Lung (tissue), 12 donors: ENCODE data around the gene TMEM203. TPM values are rescaled to one million over a fixed set of nuclear protein-coding genes. Genes with fewer than 3 reads are reported as not detected.

ENCODE experiments used
- ATAC-seq: fragments of 200-7000 bp; cut with Tn5 transposase; one replicate; pipeline ENCODE4 v1.9.1; 2020; ENCODE audit warnings: moderate number of reproducible peaks; ENCODE audit not compliant: insufficient read depth, low FRiP score
- DNase-seq, 3 donors: peaks; one replicate each; pipeline ENCODE4 v3.0.0-alpha.2; 2013 to 2017
- H3K27ac ChIP-seq, 2 donors: one replicate each; pipeline ENCODE4 v1.5.1; 2013; ENCODE audit warnings: mild to moderate bottlenecking in 2 of 2, moderate library complexity in 2 of 2, control low read depth in 1 of 2, inconsistent platforms in 1 of 2, low read depth in 1 of 2, low read length in 1 of 2
- H3K27me3 ChIP-seq, 3 donors: one replicate each; pipeline ENCODE4 v1.5.1; 2013; ENCODE audit warnings: low read length in 2 of 3; ENCODE audit not compliant: control insufficient read depth in 3 of 3, insufficient read depth in 3 of 3
- H3K36me3 ChIP-seq, 4 donors: one replicate each; pipeline ENCODE4 v1.5.1; 2013; ENCODE audit warnings: low read length in 4 of 4, mild to moderate bottlenecking in 1 of 4, moderate library complexity in 1 of 4; ENCODE audit not compliant: control insufficient read depth in 4 of 4, insufficient read depth in 4 of 4
- H3K4me1 ChIP-seq, 5 donors: one replicate each; pipeline ENCODE4 v1.5.1; 2013; ENCODE audit warnings: low read length in 5 of 5, mild to moderate bottlenecking in 2 of 5, moderate library complexity in 1 of 5; ENCODE audit not compliant: control insufficient read depth in 5 of 5, insufficient read depth in 5 of 5
- H3K4me3 ChIP-seq: one replicate; pipeline ENCODE4 v1.5.1; 2013; ENCODE audit warnings: mild to moderate bottlenecking, control low read depth, moderate library complexity
- H3K9ac ChIP-seq, 2 donors: one replicate each; pipeline ENCODE4 v1.5.1; 2013; ENCODE audit warnings: low read length in 2 of 2, control low read depth in 1 of 2; ENCODE audit not compliant: insufficient read depth in 1 of 2
- H3K9me3 ChIP-seq, 4 donors: one replicate each; pipeline ENCODE4 v1.5.1; 2013; ENCODE audit warnings: low read length in 3 of 4, mild to moderate bottlenecking in 1 of 4, moderate library complexity in 1 of 4; ENCODE audit not compliant: control insufficient read depth in 4 of 4, insufficient read depth in 3 of 4
- CTCF ChIP-seq: IDR thresholded peaks from 2 replicates; pipeline ENCODE4 v1.5.1; 2012; ENCODE audit warnings: mild to moderate bottlenecking; ENCODE audit errors: control extremely low read depth, extremely low read depth
- WGBS, 2 donors: extraction: QIAGEN DNeasy Blood & Tissue Kit; methylation state at CpG; one replicate each; pipeline ENCODE4 v1.1.7; 2013; 5-methylcytosine and 5-hydroxymethylcytosine counted together
- polyA plus RNA-seq, 2 donors: library from polyadenylated mRNA; stranded (reverse); fragments of 200-250 nt; gene quantifications; one replicate each; pipeline ENCODE4 v1.2.1, GENCODE V29; 2013
- total RNA-seq, 2 donors: library from RNA; depleted of rRNA in 1 of 2; stranded (reverse); fragments of >200 nt in 1 of 2; gene quantifications; one replicate each; pipeline ENCODE4 v1.2.1, GENCODE V29; 2014 to 2021
- donor health status: control.
- donor health status: control.
- donor health status: Bipolar disorder and iron deficiency.
- donor health status: healthy.
- donor health status: DM: yes; HTN: yes; CAD: no.

The TMEM203 gene
- total and polyA plus RNA-seq, 4 donors, result 26.0 to 39.3 (median 33.8) TPM

DNA sequence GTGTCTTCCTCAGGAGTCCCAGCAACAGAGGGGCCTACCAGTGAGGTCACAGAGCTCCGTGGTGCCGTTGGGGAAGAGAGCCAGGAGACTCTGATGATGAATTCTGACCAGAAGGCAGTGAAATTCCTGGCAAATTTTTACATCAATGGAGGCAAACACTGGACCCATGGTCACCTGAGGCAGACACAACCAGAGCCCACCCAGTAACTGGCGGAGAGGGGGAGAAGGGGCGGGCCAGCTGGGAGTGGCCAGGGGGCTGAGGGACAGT lies 45.7 kb upstream of the TMEM203 start, which contains the start of gene STPG3:
Gene STPG3, plus strand, starts transcription at position 93 of the 268 bp plus-strand sequence. Its CDS starts 1 bp downstream, at position 94.
- peaks cover 0 to 24% (median 4%) of the 10 kb centered on the region in 5 donors for H3K4me1 ChIP-seq
- no peak within 1 kb of the TSS for H3K27ac ChIP-seq
- H3K4me3 ChIP-seq, result no peak within 1 kb of the TSS
- TF ChIP-seq CTCF, result no peak
- DNase-seq (no peak), ATAC-seq (no peak)
- H3K9me3 ChIP-seq, result no peaks in the 10 kb centered on the region
- WGBS, 2 donors, result 79 to 87% methylated on average over 4 of the region's 4 CpGs
- peaks cover 0 to 2% (median under 1%) of the 10 kb centered on the region in 4 donors for H3K36me3 ChIP-seq
- H3K9ac ChIP-seq, result no peak within 1 kb of the TSS
- H3K27me3 ChIP-seq, result no peaks in the 10 kb centered on the region

DNA sequence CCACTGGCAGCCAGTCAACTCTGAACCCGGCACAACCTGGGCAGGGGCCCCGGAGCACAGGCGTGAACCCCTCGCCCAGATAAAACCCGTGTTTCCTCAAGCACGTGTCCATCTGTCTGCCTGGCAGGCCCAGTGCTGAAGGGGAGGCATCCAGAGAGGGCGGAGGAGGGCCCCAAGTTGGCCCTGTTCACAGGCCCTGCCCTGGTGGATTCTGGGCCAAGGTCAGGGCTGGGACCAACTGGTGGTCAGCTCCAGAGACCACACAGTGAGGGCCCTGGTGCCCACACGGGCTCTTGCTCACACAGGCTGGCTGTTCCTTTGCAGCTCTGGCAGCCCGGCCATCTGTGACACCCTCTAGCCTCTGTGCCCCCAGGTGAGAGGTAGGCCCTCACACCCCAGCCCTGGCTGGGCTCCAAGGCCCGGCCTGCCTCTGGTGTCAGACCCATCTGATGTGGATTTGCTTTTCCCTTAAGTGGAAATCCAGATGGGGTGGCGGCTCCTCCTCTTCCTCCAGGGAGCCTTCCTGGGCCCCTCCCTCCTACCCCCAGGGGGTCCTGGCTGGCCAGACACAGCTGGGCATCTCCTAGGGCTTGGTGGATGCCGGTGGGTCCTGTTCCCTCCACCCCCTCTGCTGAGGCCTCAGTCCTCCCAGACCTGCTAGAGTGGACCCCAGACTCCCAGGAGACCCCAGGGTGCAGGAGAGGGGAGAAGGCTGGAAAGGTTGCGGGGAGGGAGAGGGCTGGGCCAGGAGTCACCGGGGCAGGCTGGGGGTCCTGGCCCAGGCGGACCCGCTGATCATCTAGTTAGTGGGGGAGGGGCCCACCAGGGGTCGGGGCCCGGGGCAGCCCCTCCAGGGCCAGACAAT lies 45.1 kb upstream of the TMEM203 start:
- H3K27me3 ChIP-seq, result no peaks in the 10 kb centered on the region
- no peaks in the 10 kb centered on the region for H3K9me3 ChIP-seq
- DNase-seq (no peak), ATAC-seq (no peak)
- no peaks in the 10 kb centered on the region for H3K36me3 ChIP-seq
- peaks cover 0 to 20% (median 0%) of the 10 kb centered on the region in 5 donors for H3K4me1 ChIP-seq
- no peak overlapping the region for H3K4me3 ChIP-seq
- 75 to 83% methylated on average over 17 of the region's 18 CpGs for WGBS, 2 donors
- H3K27ac ChIP-seq, result no peak overlapping the region
- TF ChIP-seq CTCF, result no peak
- H3K9ac ChIP-seq, result no peak overlapping the region

DNA sequence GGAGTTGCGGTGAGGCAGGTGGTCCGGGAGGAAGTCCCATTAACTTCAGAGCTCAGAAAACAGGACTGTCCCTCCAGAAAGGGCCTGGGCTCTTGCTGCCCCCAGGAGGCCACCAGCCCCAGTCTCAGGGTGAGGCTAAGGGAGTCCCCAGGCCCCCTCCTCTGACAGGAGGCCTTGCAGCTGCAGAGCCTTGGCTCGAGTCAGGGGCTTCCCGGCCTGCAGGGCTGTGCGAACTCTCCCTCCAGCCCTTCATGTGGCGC lies 42.4 kb upstream of the TMEM203 start:
- WGBS, 2 donors, result 82 to 94% methylated on average over 6 of the region's 6 CpGs
- Histone ChIP-seq H3K9ac (no peak overlapping the region), H3K27ac (peak overlapping the region in 1 of 2 donors; percentile 18)

More for the DNA sequence above, 42.4 kb upstream of the TMEM203 start:
- Histone ChIP-seq H3K27me3 (no peaks in the 10 kb centered on the region), H3K36me3 (peaks cover 0 to 11% (median 7%) of the 10 kb centered on the region in 4 donors), H3K9me3 (no peaks in the 10 kb centered on the region), H3K4me3 (no peak overlapping the region), H3K4me1 (peaks cover 0 to 13% (median 7%) of the 10 kb centered on the region in 5 donors)
- DNase-seq (no peak), ATAC-seq (no peak)
- TF ChIP-seq CTCF, result no peak
